HUES6 (cell line): Measurements from ENCODE around the gene UNC119B.
A peak's percentile ranks its signal among the peaks of the same experiment; 100 is the strongest.

ENCODE experiments used
- H3K27ac ChIP-seq: 2 replicates; pipeline ENCODE4 v1.7.0; 2013; ENCODE audit warnings: low read depth, mild to moderate bottlenecking, low read length, inconsistent platforms
- H3K27me3 ChIP-seq: 2 replicates; pipeline ENCODE4 v1.6.1; 2013; ENCODE audit warnings: low read length; ENCODE audit not compliant: control insufficient read depth, insufficient read depth
- H3K36me3 ChIP-seq: 2 replicates; pipeline ENCODE4 v1.6.1; 2013; ENCODE audit warnings: low read length; ENCODE audit not compliant: control insufficient read depth, insufficient read depth
- H3K4me1 ChIP-seq: 2 replicates; pipeline ENCODE4 v1.6.1; 2013; ENCODE audit warnings: low read length; ENCODE audit not compliant: control insufficient read depth, insufficient read depth
- H3K4me3 ChIP-seq: 2 replicates; pipeline ENCODE4 v1.5.1; 2013; ENCODE audit warnings: low read depth, low read length
- H3K9ac ChIP-seq: one replicate; pipeline ENCODE4 v1.6.1; 2013; ENCODE audit warnings: mild to moderate bottlenecking, low read length
- H3K9me3 ChIP-seq: 2 replicates; pipeline ENCODE4 v1.6.1; 2013; ENCODE audit warnings: low read depth, low read length; ENCODE audit not compliant: control insufficient read depth, insufficient read depth

UNC119B gene

GRCh38 chr12:120677765-120678473, 32.3 kb upstream of the UNC119B start:
- Histone ChIP-seq H3K27me3 (no peaks in the 10 kb centered on the region), H3K9ac (no peak overlapping the region), H3K9me3 (no peaks in the 10 kb centered on the region), H3K27ac (no peak overlapping the region), H3K4me1 (peaks cover 6% of the 10 kb centered on the region; the same call in 1 of the 2 replicates), H3K36me3 (no peaks in the 10 kb centered on the region), H3K4me3 (no peak overlapping the region)

GRCh38 chr12:120678572-120678971, 31.7 kb upstream of the UNC119B start:
- no peak overlapping the region for H3K9ac ChIP-seq
- H3K9me3 ChIP-seq, result no peaks in the 10 kb centered on the region
- no peaks in the 10 kb centered on the region for H3K27me3 ChIP-seq
- H3K36me3 ChIP-seq, result no peaks in the 10 kb centered on the region
- no peak overlapping the region for H3K4me3 ChIP-seq
- peaks cover 6% of the 10 kb centered on the region; the same call in 1 of the 2 replicates for H3K4me1 ChIP-seq
- no peak overlapping the region for H3K27ac ChIP-seq

GRCh38 chr12:120680165-120680738, 30.0 kb upstream of the UNC119B start:
- no peak overlapping the region for H3K27ac ChIP-seq
- H3K4me3 ChIP-seq, result no peak overlapping the region
- H3K36me3 ChIP-seq, result no peaks in the 10 kb centered on the region
- H3K9me3 ChIP-seq, result no peaks in the 10 kb centered on the region
- peaks cover 6% of the 10 kb centered on the region; the same call in 1 of the 2 replicates for H3K4me1 ChIP-seq
- no peaks in the 10 kb centered on the region for H3K27me3 ChIP-seq
- no peak overlapping the region for H3K9ac ChIP-seq

GRCh38 chr12:120684523-120684932, 25.7 kb upstream of the UNC119B start:
- peaks cover 18% of the 10 kb centered on the region for H3K4me1 ChIP-seq
- H3K27ac ChIP-seq, result no peak overlapping the region
- H3K9me3 ChIP-seq, result no peaks in the 10 kb centered on the region
- H3K36me3 ChIP-seq, result no peaks in the 10 kb centered on the region
- H3K9ac ChIP-seq, result no peak overlapping the region
- no peaks in the 10 kb centered on the region for H3K27me3 ChIP-seq
- no peak overlapping the region for H3K4me3 ChIP-seq

DNA sequence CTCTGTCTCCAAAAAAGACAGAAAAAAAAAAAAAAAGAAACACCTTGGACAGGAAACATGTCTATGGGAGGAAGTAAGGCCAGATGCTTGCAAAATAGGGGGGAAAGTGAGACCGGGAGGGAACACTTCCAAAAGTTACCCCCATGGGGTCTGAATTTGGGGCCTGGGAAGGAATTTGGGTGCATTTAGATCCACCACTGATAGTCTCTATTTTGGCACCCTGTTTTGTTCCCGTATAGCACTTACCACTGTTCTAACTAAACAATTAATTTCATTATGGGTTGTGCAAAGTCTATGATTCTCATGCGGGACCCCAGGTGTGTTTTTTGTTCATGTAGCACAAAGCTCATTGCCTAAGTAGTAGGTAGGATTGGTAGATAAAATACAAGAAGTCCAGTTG, 24.7 kb upstream of the UNC119B start:
- Histone ChIP-seq H3K27ac (no peak overlapping the region), H3K27me3 (no peaks in the 10 kb centered on the region), H3K36me3 (no peaks in the 10 kb centered on the region), H3K9me3 (no peaks in the 10 kb centered on the region), H3K4me1 (peaks cover 22% of the 10 kb centered on the region), H3K4me3 (peak overlapping the region; percentile 86), H3K9ac (no peak overlapping the region)

GRCh38 chr12:120686151-120686689, 24.0 kb upstream of the UNC119B start:
- Histone ChIP-seq H3K27ac (peak overlapping the region; percentile 87; the same call in 1 of the 2 replicates), H3K36me3 (no peaks in the 10 kb centered on the region), H3K9ac (peak overlapping the region; percentile 83), H3K9me3 (no peaks in the 10 kb centered on the region), H3K27me3 (no peaks in the 10 kb centered on the region), H3K4me3 (peak overlapping the region; percentile 86), H3K4me1 (peaks cover 28% of the 10 kb centered on the region)

GRCh38 chr12:120686690-120687577, 23.3 kb upstream of the UNC119B start, which contains the start of gene MLEC:
Gene MLEC, plus strand, starts transcription at chr12:120687149. Its CDS starts 148 bp downstream, at chr12:120687297.
- peak within 1 kb of the TSS; percentile 87 for H3K27ac ChIP-seq
- H3K9me3 ChIP-seq, result no peaks in the 10 kb centered on the region
- H3K4me1 ChIP-seq, result peaks cover 31% of the 10 kb centered on the region
- peak within 1 kb of the TSS; percentile 86 for H3K4me3 ChIP-seq
- peak within 1 kb of the TSS; percentile 83 for H3K9ac ChIP-seq
- no peaks in the 10 kb centered on the region for H3K36me3 ChIP-seq
- no peaks in the 10 kb centered on the region for H3K27me3 ChIP-seq

GRCh38 chr12:120687578-120688289, 22.5 kb upstream of the UNC119B start:
- H3K27ac ChIP-seq, result peak overlapping the region; percentile 84
- H3K9me3 ChIP-seq, result no peaks in the 10 kb centered on the region
- H3K9ac ChIP-seq, result peak overlapping the region; percentile 81
- peak overlapping the region; percentile 86 for H3K4me3 ChIP-seq
- H3K27me3 ChIP-seq, result no peaks in the 10 kb centered on the region
- no peaks in the 10 kb centered on the region; the same call in 1 of the 2 replicates for H3K36me3 ChIP-seq
- H3K4me1 ChIP-seq, result peaks cover 39% of the 10 kb centered on the region

DNA sequence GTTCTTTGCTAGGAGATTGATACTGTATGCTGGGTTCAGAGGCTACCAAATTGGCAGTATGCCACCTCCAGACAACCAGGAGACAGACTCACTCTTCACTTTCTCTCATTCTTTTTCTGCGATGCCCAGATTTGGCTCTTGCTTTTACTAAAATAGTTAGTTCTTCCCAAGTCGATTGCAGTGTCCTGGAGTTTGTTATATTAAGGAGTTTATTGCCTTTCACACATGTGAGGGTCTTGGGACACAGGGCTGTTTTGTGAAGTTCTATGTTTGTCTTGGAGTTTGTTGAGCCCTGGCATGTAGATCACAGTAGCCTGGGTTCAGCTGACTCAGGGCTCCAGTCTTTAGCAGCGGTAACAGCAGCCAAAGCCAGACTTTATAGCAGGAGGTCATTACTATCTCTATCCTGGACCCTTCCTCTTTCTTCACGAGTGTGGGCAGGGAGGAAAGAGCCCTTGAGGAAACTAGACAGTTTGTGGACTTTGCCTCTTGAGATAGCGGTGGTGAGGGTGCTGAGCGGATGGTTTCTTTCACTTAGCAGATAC, 21.7 kb upstream of the UNC119B start:
- Histone ChIP-seq H3K27me3 (no peaks in the 10 kb centered on the region), H3K36me3 (no peaks in the 10 kb centered on the region; the same call in 1 of the 2 replicates), H3K4me3 (peak overlapping the region; percentile 86), H3K27ac (no peak overlapping the region), H3K9ac (peak overlapping the region; percentile 81), H3K9me3 (no peaks in the 10 kb centered on the region), H3K4me1 (peaks cover 47% of the 10 kb centered on the region)
